Stimulated activated CD8-positive, alpha-beta memory T cell treated with anti-CD3 and anti-CD28 coated beads, Interleukin-15, amount 100 ng/mL, for 4 hours (primary cell): Measurements from ENCODE around the gene RNF181.
"Not testable (repeated sequence)": the region's sequence is repeated elsewhere in the genome, so short reads cannot be mapped to it uniquely, and the experiment has no call there.

ENCODE experiments used
- DNase-seq, 2 donors: peaks; one replicate each; pipeline ENCODE4 v3.0.0-alpha.2; 2020; ENCODE audit warnings: low read depth in 2 of 2

RNF181 gene, protein sequence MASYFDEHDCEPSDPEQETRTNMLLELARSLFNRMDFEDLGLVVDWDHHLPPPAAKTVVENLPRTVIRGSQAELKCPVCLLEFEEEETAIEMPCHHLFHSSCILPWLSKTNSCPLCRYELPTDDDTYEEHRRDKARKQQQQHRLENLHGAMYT

DNA sequence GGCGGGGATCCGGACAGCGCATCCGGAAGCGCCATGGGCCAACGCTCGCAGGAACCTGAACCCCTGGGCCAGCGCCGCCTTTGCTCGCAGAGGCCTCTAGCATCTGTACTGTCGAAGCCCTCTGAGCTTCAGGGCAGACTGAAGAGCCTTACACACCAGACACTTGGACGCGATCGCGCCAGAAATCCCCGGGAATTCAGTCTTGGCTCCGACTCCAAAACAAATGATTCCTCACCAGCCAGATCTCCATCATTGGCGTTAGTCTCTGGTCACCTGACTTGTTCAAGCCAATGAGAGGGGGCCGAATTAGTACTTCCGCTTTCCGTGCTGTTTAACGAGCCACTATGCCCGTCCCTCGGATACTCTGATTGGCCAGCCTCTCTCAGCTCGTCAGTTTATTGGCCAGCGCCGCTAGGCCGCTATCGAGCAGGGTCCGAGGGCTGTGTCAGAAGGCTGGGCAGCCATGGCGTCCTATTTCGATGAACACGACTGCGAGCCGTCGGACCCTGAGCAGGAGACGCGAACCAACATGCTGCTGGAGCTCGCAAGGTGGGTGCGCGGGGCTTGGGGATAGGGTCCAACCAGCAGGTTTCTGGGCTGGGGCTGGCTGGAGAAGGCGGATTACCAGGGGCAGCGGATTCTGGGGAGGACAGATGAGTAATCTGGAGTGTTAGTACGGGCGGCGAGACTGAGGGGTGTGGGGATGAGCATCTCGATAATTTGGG, at the start of gene RNF181:
TSS of gene RNF181 (plus strand) at position 445 of the 725 bp plus-strand sequence. CDS start at position 464, 19 bp downstream.
- peak; percentile 76 to 85 for DNase-seq

DNA sequence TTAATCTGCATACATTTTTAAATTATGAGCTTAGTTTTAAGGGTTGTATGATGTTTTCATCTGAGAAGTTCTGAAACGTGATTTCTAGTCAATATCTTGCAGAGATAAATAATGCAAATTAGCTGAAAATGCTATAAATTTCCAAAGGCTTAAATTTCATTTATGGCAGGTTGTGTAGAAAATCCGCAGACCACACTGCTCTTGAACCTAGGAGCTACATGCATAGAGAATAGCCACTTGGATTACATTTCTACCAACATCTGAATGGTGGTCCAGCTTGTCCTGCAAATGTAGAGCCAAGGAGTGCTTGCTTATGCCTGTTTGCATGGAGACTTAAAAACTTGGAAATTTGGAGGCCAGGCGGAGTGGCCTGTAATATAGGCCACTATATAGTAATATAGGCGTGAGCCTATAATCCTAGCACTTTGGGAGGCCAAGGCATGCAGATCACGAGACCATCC, 49.7 kb upstream of the RNF181 start:
- no peak for DNase-seq

- DNase-seq, result no peak
Observed at GRCh38 chr2:85547089-85547858, 48.3 kb upstream of the RNF181 start.

- DNase-seq, result no peak
Observed at GRCh38 chr2:85547859-85548607, 47.5 kb upstream of the RNF181 start.

GRCh38 chr2:85548608-85548900, 47.0 kb upstream of the RNF181 start:
- DNase-seq, result no peak

GRCh38 chr2:85549095-85549494, 46.5 kb upstream of the RNF181 start:
- no peak for DNase-seq

GRCh38 chr2:85549826-85550225, 45.7 kb upstream of the RNF181 start:
- no peak for DNase-seq

- no peak for DNase-seq
Observed at GRCh38 chr2:85550486-85550885, 45.1 kb upstream of the RNF181 start.

DNA sequence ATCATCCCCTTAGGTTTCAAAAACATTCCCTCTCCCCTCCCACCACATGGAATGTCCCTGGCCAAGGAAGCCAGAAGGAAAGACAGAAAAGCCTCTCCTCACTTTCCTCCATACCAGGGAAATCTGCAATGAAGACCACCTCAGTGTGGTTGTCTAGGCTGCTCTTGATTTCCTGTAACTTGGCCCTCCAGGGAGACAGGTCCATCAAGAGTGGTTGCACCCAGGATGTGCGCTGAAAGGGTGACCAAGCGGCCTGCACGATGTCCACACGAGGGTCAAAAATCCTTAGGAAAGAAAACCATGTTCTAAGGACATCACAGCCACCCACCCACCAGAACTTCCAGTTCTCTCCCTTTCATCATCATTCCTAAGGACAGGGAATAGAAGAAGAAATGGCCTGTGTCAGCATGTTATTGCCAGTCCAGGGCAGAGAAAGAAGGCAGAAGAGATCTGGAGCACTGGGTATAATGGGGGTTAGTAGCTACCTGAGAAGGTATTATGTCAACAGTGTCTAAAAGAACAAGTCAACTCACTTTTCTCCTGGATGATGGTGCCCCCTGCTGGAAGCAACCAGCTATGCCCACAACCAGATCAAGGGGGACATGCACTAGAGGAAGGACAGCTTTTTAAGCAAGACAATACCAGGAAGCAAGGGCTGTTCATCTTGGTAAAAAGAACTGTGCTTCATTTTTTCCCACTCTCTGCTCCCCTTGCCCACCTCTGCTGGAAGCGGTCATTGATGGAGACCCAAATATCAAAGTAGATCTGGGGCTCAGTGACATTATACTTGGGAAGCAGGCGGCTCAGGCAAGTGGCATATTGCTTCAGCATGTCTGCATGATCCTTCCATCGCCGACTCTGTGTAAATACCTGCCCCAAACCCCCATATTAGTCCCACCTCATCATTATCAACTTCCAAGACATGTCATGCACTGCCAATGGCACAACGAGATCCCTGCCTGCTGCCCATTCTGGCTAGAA, 43.6 kb upstream of the RNF181 start:
- peak; percentile 59 to 82 for DNase-seq

DNA sequence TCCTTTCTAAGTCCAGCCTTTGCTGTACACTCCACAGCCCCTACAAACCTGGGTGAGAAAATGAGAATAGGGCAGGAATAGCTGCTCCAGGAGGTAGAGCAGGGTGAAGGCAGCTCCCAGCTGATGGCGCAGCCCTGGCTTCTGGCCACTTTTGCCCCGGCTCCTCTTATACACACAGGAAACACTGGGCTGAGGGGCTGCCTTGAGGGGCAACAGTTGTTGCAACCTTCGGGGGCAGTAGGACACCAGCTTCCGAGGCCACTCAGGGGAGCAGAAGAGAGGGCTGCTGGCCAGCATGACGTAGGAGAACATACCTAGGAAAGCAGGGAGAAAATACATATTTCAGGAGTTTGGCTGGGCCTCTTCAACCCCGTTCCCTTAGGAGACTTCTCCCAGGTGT, 42.4 kb upstream of the RNF181 start:
- no peak for DNase-seq

- no peak for DNase-seq
Observed at GRCh38 chr2:85554980-85555612, 40.4 kb upstream of the RNF181 start.

- no peak for DNase-seq
Observed at GRCh38 chr2:85557130-85557529, 38.4 kb upstream of the RNF181 start.

- no peak for DNase-seq
Observed at GRCh38 chr2:85558160-85558559, 37.4 kb upstream of the RNF181 start.

- DNase-seq, result not testable (repeated sequence)
Observed at GRCh38 chr2:85560403-85560726, 35.2 kb upstream of the RNF181 start.

DNA sequence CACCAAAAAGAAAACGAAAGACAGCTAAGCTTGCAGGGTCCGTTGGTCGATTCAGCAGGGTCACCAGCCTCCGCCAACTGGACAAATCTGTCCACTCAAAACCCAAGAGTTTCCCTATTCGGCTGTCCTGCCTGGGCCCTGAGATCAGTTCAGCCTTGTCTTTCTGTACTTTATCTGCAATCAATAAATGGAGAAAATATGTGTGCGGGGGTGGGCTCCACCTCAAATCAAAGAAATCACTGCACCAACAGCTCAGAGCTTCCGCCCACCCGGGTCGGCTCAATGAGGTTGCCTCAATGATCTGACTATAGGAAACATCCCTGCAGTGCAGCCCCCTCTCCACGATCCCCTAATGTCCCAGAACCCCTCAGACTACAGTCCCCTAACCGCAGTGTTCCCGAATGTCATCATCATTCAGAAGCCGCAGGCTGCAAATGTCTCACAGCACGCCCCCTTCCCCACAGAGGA, 34.7 kb upstream of the RNF181 start:
- peak in 1 of 2 donors; percentile 27 for DNase-seq

GRCh38 chr2:85561280-85562212, 34.0 kb upstream of the RNF181 start, which contains the start of gene GGCX:
Gene GGCX (minus strand): TSS chr2:85561493. CDS start chr2:85561428, 65 bp downstream.
- DNase-seq, result peak; percentile 89 to 93

DNA sequence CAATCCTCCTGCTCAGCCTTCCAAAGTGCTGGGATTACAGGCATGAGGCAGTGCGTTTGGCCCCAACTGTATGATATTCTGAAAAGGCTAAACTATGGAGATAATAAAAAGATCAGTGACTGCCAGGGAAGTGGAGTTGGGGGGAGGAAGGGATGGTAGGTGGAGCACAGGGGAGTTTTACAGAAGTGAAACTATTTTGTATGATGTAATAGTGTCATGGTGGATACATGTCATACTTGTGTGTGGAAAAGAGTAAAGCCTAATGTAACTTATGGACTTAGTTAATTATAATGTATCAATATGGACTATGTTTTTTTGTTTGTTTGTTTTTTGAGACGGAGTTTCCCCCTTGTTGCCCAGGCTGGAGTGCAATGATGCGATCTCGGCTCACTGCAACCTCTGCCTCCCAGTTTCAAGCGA, 31.4 kb upstream of the RNF181 start:
- no peak for DNase-seq

- no peak for DNase-seq
Observed at GRCh38 chr2:85566265-85566664, 29.3 kb upstream of the RNF181 start.

DNA sequence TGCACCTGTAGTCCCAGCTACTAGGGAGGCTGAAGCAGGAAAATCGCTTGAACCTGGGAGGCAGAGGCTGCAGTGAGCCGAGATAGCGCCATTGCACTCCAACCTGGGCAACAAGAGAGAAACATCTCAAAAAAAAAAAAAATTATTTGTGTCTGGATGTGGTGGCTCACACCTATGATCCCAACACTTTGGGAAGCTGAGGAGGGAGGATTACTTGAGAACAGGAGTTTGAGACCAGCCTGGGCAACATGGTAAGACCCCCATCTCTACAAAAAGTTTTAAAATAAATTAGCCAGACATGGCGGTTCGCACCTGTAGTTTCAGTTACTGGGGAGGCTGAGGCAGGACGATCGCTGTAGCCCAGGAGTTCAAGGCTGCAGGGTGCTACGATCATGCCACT, 19.8 kb upstream of the RNF181 start:
- DNase-seq, result no peak
